Duodenal mucosa (tissue), 2 donors: ENCODE data around the gene SPRED2.

Experiments
- H3K27ac ChIP-seq: one replicate; pipeline ENCODE4 v1.7.0; 2013; ENCODE audit warnings: low read depth, low read length
- H3K27me3 ChIP-seq, 2 donors: one replicate each; pipeline ENCODE4 v1.7.0; 2013; ENCODE audit warnings: low read length in 2 of 2, control low read depth in 1 of 2; ENCODE audit not compliant: insufficient read depth in 2 of 2, control insufficient read depth in 1 of 2
- H3K36me3 ChIP-seq, 2 donors: one replicate each; pipeline ENCODE4 v1.7.0; 2013; ENCODE audit warnings: low read length in 2 of 2, control low read depth in 1 of 2; ENCODE audit not compliant: insufficient read depth in 2 of 2, control insufficient read depth in 1 of 2
- H3K4me1 ChIP-seq, 2 donors: one replicate each; pipeline ENCODE4 v1.7.0; 2013; ENCODE audit warnings: low read length in 2 of 2, control low read depth in 1 of 2; ENCODE audit not compliant: insufficient read depth in 2 of 2, control insufficient read depth in 1 of 2
- H3K4me3 ChIP-seq, 2 donors: one replicate each; pipeline ENCODE4 v1.7.0; 2013; ENCODE audit warnings: low read length in 2 of 2, low read depth in 1 of 2
- H3K9ac ChIP-seq, 2 donors: one replicate each; pipeline ENCODE4 v1.7.0; 2013; ENCODE audit warnings: low read length in 2 of 2, low read depth in 1 of 2
- H3K9me3 ChIP-seq, 2 donors: one replicate each; pipeline ENCODE4 v1.7.0; 2013; ENCODE audit warnings: low read length in 2 of 2, control low read depth in 1 of 2; ENCODE audit not compliant: control insufficient read depth in 1 of 2

The SPRED2 gene

DNA sequence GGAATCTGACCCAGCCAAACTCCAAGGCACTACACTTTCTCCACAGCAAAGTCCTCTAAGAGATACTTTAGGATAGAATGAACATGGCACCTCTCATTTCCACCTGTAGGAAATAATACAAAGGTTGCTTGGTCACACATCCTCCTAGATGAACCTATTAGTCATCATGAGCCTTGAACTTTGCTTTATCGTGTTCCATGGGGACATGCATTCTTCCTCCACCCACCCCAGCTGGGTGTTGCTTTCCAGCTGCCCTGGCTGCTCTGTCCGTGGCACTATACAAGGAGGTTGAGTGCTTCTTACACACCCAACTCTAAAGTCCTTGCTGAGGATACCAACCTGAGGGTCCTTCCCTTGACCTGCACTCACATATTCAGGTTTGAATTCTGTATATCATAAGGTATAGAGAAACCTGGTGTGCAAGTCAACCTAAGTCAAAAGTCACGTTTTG, 52.7 kb downstream of the SPRED2 start:
- H3K27ac ChIP-seq, result no peak overlapping the region
- H3K36me3 ChIP-seq, result no peaks in the 10 kb centered on the region
- no peak overlapping the region for H3K9ac ChIP-seq
- no peaks in the 10 kb centered on the region for H3K27me3 ChIP-seq
- no peak overlapping the region for H3K4me3 ChIP-seq
- H3K9me3 ChIP-seq, result no peaks in the 10 kb centered on the region
- peaks cover 62 to 77% of the 10 kb centered on the region in 2 donors for H3K4me1 ChIP-seq

DNA sequence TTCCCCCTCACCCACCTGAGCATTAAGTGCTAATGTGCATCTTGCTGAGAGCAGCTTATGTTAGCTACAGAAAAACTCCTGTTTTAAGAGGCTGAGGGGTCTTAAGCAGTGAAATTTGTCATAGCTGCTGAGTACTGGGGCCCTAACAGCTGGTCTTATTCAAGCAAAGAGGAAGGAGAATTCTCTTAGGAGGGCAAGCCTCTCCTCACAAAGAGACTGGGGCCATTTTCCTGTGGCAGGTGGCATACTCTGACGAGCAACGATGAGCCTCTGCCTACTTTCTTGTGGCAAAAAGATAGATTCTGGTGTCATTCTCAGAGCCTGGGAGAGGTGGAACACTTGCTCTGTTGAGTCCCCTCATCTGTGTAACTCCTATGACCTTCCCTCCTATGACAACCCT, 53.2 kb downstream of the SPRED2 start:
- no peak overlapping the region for H3K27ac ChIP-seq
- H3K4me1 ChIP-seq, result peaks cover 60 to 77% of the 10 kb centered on the region in 2 donors
- no peaks in the 10 kb centered on the region for H3K27me3 ChIP-seq

DNA sequence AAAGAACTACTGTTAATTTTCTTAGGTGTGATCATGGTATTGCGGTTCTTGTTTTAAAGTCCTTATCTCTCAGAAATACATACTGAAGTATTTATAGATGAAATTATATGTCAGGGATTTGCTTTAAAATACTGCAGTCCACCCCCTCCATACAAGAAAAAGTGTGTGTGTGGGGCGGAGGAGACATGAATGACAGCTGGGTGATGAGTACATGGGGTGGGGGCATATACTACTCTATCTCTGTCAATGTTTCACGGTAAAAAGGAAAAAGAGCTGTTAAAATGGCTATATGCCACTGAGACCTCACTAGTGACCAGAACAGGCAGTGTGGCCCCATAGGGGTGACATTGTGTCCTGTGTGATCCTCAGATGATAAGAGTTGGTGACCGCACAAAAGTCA, 54.1 kb downstream of the SPRED2 start:
- Histone ChIP-seq H3K36me3 (no peaks in the 10 kb centered on the region), H3K9me3 (no peaks in the 10 kb centered on the region), H3K4me1 (peaks cover 57 to 77% of the 10 kb centered on the region in 2 donors), H3K27me3 (no peaks in the 10 kb centered on the region), H3K4me3 (no peak overlapping the region), H3K9ac (no peak overlapping the region), H3K27ac (no peak overlapping the region)

More for the DNA sequence above, 53.2 kb downstream of the SPRED2 start:
- Histone ChIP-seq H3K4me3 (no peak overlapping the region), H3K36me3 (no peaks in the 10 kb centered on the region), H3K9ac (no peak overlapping the region), H3K9me3 (no peaks in the 10 kb centered on the region)

GRCh38 chr2:65377556-65378192, 54.7 kb downstream of the SPRED2 start:
- H3K9me3 ChIP-seq, result no peaks in the 10 kb centered on the region
- no peaks in the 10 kb centered on the region for H3K27me3 ChIP-seq
- no peak overlapping the region for H3K9ac ChIP-seq
- no peak overlapping the region for H3K4me3 ChIP-seq
- H3K27ac ChIP-seq, result no peak overlapping the region
- peaks cover 52 to 77% of the 10 kb centered on the region in 2 donors for H3K4me1 ChIP-seq
- H3K36me3 ChIP-seq, result no peaks in the 10 kb centered on the region

GRCh38 chr2:65375723-65376122, 56.7 kb downstream of the SPRED2 start:
- H3K4me3 ChIP-seq, result no peak overlapping the region
- H3K27ac ChIP-seq, result no peak overlapping the region
- H3K9me3 ChIP-seq, result no peaks in the 10 kb centered on the region
- H3K27me3 ChIP-seq, result no peaks in the 10 kb centered on the region
- no peak overlapping the region for H3K9ac ChIP-seq
- peaks cover 34 to 66% of the 10 kb centered on the region in 2 donors for H3K4me1 ChIP-seq
- no peaks in the 10 kb centered on the region for H3K36me3 ChIP-seq

GRCh38 chr2:65374999-65375398, 57.4 kb downstream of the SPRED2 start:
- Histone ChIP-seq H3K36me3 (no peaks in the 10 kb centered on the region), H3K27ac (no peak overlapping the region), H3K4me1 (peaks cover 34 to 61% of the 10 kb centered on the region in 2 donors), H3K9me3 (no peaks in the 10 kb centered on the region), H3K27me3 (no peaks in the 10 kb centered on the region), H3K4me3 (no peak overlapping the region), H3K9ac (no peak overlapping the region)

GRCh38 chr2:65374575-65374974, 57.8 kb downstream of the SPRED2 start:
- no peaks in the 10 kb centered on the region for H3K9me3 ChIP-seq
- H3K9ac ChIP-seq, result no peak overlapping the region
- peaks cover 34 to 57% of the 10 kb centered on the region in 2 donors for H3K4me1 ChIP-seq
- H3K27ac ChIP-seq, result no peak overlapping the region
- no peaks in the 10 kb centered on the region for H3K27me3 ChIP-seq
- H3K36me3 ChIP-seq, result no peaks in the 10 kb centered on the region
- H3K4me3 ChIP-seq, result no peak overlapping the region

DNA sequence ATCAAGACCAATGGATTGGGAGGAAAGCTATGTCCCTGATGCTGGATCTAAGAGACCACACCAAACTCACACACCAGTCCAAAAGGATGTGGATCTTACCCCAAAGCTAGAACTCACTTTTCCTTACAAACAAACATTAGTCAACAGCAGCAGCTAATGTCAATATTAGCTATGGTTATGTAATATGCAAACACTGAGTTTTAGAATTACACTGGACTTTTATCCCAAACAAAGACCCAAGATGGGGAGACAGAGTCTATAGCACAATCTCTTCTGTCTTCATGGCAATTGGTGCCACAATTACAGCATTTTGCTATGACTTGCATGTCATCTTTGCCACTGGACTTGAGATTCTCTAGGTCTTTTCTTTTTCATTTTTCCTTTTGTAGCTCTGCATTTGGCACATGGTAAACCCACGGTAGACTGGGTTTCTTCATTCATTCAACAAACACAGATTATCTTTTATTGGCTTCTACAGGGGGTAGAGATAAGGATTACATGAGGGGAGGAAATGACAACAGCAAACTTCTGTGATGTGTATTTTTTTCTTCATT, 59.0 kb downstream of the SPRED2 start:
- Histone ChIP-seq H3K9ac (no peak overlapping the region), H3K4me3 (no peak overlapping the region), H3K27me3 (no peaks in the 10 kb centered on the region), H3K27ac (no peak overlapping the region), H3K4me1 (peaks cover 25 to 45% of the 10 kb centered on the region in 2 donors), H3K9me3 (no peaks in the 10 kb centered on the region), H3K36me3 (no peaks in the 10 kb centered on the region)

DNA sequence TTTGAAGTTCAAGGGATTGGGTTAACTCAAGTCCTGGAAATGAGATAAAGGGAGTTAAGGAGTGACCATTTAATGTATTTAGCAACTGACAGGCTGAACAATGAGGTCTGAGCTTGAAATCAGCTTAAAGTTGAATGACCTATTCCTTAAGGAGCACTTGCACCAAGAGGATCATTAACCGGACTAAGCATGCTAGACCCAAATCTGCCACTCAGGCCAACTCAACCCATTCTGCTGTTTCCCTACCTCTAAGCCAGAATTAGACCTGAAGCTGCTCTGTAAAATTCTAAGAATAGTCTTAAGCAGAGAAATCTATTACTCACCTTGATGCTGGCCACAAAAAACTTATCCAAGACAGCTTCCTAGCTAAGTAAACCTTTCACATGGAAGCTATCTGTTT, 59.8 kb downstream of the SPRED2 start:
- H3K9ac ChIP-seq, result no peak overlapping the region
- H3K4me1 ChIP-seq, result peaks cover 16 to 37% of the 10 kb centered on the region in 2 donors
- H3K9me3 ChIP-seq, result no peaks in the 10 kb centered on the region
- no peaks in the 10 kb centered on the region for H3K36me3 ChIP-seq
- no peaks in the 10 kb centered on the region for H3K27me3 ChIP-seq
- H3K27ac ChIP-seq, result no peak overlapping the region
- no peak overlapping the region for H3K4me3 ChIP-seq

- no peaks in the 10 kb centered on the region for H3K9me3 ChIP-seq
- H3K9ac ChIP-seq, result no peak overlapping the region
- H3K36me3 ChIP-seq, result no peaks in the 10 kb centered on the region
- no peaks in the 10 kb centered on the region for H3K27me3 ChIP-seq
- H3K27ac ChIP-seq, result no peak overlapping the region
- H3K4me3 ChIP-seq, result no peak overlapping the region
- peaks cover 21 to 43% of the 10 kb centered on the region in 2 donors for H3K4me1 ChIP-seq
Measured at GRCh38 chr2:65371074-65371434, 61.3 kb downstream of the SPRED2 start.
